AG09319 (cell line): ENCODE data around the gene AMZ2.
A peak's percentile ranks its signal among the peaks of the same experiment; 100 is the strongest.

ENCODE experiments used
- DNase-seq: peaks from one replicate; pipeline ENCODE4 v3.0.0-alpha.2; 2010; ENCODE audit warnings: low read depth; ENCODE audit errors: extremely low read depth
- TF ChIP-seq, protein P1 (sequence below): IDR thresholded peaks from 2 replicates; pipeline ENCODE4 v1.5.1; 2011; ENCODE audit warnings: low read depth, mild to moderate bottlenecking, inconsistent platforms, low read length, moderate library complexity

The AMZ2 gene

DNA sequence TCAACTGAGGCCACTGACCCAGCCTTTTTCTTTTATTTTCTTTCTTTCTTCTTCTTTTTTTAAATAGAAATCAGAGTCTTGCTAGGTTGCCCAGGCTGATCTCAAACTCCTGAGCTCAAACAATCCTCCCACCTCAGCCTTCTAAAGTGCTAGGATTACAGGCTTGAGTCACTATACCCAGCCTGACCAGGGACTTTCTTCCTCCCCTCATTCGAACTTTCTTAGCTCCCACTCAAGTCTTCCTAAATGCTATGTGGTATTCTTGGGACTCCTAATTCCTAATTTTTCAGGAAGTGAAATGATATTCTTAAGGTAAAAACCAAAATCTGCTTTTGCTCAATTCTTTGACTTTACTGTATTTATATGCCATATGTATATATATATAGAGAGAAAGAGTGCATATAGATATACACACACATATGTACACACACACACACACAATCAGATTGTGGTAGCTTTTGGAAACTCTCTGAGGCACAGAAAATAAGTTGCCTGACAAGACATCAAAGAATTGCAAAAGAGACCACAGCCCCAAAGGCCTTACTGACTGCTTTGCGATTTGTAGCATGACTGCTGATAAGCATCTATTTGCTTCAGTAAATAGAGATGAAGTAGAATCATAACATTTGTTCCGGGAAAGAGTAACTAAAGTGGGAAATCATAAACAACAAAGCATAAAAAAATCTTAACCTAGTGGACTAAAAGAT, 9.5 kb upstream of the AMZ2 start:
- TF ChIP-seq, protein P1, sequence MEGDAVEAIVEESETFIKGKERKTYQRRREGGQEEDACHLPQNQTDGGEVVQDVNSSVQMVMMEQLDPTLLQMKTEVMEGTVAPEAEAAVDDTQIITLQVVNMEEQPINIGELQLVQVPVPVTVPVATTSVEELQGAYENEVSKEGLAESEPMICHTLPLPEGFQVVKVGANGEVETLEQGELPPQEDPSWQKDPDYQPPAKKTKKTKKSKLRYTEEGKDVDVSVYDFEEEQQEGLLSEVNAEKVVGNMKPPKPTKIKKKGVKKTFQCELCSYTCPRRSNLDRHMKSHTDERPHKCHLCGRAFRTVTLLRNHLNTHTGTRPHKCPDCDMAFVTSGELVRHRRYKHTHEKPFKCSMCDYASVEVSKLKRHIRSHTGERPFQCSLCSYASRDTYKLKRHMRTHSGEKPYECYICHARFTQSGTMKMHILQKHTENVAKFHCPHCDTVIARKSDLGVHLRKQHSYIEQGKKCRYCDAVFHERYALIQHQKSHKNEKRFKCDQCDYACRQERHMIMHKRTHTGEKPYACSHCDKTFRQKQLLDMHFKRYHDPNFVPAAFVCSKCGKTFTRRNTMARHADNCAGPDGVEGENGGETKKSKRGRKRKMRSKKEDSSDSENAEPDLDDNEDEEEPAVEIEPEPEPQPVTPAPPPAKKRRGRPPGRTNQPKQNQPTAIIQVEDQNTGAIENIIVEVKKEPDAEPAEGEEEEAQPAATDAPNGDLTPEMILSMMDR: no peak

DNA sequence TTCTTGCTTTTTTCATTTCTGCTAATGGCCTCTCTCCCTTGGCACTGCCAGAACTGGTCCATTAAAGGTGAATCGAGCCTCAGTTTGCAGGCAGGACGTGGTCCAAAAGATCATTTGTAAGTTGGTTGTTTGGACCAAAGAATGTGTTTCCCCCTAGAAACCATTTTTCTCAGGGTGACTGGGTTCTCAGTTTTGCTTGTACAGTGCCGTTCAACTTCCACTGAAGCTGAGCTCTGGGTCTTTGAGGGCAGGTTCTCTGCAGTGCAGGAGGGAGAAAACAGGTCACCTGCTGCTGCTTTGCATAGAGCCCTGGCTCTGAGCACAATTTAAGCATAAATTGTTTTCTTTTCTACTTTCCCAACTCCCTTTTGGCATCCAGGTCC, 9.0 kb upstream of the AMZ2 start:
- TF ChIP-seq, protein P1: no peak
- no peak for DNase-seq

More for the DNA sequence above, 9.5 kb upstream of the AMZ2 start:
- no peak for DNase-seq

DNA sequence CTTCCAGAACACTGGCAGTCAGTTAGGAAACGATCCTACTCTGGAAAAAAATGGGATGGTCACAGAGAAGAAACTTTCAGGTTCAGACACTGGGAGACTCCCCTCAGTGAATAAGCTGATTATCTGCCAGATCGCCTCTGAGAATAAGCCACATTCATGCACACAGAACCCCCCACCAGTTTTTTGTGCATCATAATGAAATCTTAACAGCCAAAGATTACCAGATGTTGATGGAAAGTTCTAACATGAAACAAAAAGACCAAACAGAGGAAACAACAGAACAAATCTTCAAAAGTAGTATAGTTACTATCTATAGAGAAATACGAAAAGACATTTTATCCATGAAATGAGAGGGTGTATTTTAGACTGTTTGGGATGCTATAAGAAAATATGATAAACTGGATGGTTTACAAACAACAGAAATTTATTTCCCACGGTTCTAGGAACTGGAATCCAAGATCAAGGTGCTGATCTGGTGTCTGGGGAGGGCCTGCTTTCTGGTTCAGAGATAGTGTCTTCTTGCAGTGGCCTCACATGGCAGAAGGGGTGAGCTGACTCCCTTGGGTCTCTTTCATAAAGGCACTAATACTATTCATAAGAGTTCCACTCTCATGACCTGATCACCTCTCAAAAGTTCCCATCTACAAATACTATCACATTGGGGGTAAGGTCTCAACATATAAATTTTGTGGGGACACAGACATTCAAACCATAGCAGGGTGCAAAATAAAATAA, 8.0 kb upstream of the AMZ2 start:
- no peak for DNase-seq
- TF ChIP-seq, protein P1: no peak

DNA sequence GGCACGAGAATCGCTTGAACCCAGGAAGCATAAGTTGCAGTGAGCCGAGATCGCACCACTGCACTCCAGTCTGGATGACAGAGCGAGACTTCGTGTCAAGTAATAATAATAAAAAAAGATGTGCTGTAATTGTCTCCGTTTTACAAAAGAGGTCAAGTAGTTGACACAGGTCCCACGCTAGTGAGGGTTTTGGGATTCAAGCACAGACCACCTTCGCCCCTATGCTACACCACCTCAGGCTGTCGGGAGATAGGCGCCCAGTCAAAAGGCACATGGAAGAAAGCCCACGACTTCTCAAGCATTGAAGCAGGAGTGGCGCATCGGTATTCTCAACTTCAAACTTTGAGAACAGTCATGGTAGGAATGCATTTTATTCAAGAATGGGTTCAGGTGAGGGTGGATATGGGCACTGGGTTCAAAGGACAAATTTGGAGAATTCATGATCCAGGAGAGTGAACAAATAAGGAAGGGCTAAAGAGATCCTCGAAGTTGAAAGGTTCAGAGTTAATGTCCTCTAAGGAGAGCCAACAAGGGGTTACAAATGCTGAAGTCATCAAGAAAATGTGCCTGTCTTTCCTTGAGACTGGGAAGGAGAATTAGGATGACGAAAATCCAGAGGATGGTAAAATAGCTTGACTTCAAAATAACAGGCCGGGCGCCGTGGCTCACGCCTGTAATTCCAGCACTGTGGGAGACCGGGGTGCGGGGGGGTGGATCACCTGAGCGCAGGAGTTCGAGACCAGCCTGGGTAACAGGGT, 1.4 kb upstream of the AMZ2 start:
- TF ChIP-seq, protein P1: no peak
- DNase-seq: no peak

DNA sequence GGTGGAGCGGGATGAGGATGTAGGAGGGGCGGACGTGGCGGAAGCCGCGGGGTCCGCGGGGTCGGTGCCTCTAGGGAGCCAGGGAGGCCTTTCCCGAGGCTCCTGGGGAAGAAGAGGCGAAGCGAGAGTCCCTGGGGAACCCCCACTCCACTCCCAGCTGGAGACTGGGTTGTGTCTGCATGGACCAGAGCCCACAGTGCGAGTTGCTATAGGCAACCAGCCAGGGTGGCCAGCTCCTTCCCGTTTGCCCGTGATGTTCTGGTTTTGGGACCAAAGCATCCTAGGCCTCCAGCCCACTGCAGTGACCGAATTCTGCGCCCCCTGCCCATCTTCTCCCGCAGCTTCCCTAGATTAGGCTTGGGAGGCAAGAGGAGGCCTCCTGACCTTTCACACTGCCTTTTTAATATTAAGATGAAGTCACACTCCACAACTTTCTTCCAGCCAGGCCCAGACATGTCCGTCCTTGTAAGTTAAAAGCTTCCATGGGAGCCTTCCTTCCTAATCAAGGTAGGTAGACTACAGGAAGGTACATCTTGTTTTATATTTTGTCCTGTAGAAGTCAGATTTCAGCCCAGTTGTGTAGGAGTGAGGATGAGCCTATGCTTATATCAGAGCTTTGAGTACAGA, 469 bp downstream of the AMZ2 start:
- peak; percentile 47 for DNase-seq
- TF ChIP-seq, protein P1: no peak

DNA sequence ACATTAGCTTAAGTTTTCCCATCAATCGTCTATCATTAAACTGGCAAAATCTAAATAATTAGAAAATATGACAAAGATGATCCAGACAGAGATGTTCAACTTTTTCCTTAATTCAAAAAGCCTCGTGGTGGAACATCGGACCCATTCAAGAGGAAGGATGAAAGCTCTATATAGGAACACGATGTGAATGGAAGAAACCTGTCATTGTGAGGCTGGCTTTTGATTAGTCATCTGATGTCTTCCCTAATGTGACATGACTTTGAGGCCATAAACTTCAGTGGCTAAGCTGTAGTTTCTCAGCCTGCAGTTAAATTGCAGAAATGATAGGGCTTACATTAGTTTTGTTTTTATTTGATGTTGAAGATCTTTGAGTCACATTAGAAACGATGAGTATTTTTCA, 1.0 kb downstream of the AMZ2 start:
- no peak for DNase-seq
- TF ChIP-seq, protein P1: no peak
